Measurements from ENCODE around the gene KRTAP19-2. TPM values are rescaled to one million over a fixed set of nuclear protein-coding genes. Genes with fewer than 3 reads are reported as not detected.

Gene KRTAP19-2
- total RNA-seq, 1 experiment from 2014 or later: not detected

- ChIA-PET POLR2A (no interaction called here), RAD21 (ENCODE audit: low non-redundant PET in 1 of 2, low total read pairs in 2 of 2, uncharacterized antibody in 2 of 2, unreplicated experiment in 2 of 2) (no interaction called here), CTCF (no interaction called here)
- intact Hi-C loops (cut with micrococcal nuclease): no loop called here
- Histone ChIP-seq H3K4me3 (replicated peaks in 1 of 2; ENCODE audit: low read depth in 1 of 2, low read length in 2 of 2) (no peak overlapping the region), H3K27me3 (ENCODE audit: insufficient read depth, low read length) (no peaks in the 10 kb centered on the region), H3K36me3 (ENCODE audit: control insufficient read depth in 1 of 2, insufficient read depth in 2 of 2, low read length in 2 of 2) (no peaks in the 10 kb centered on the region), H3K27ac (ENCODE audit: low read depth, low read length) (no peak overlapping the region), H3K4me1 (ENCODE audit: control insufficient read depth in 1 of 2, insufficient read depth in 2 of 2, low read length in 2 of 2) (no peaks in the 10 kb centered on the region), H3K9me3 (ENCODE audit: control insufficient read depth in 1 of 2, insufficient read depth in 1 of 2, low read depth in 1 of 2, low read length in 2 of 2) (peaks cover 0 to 28% of the 10 kb centered on the region in 2 experiments; a peak in 2 of 4 replicates), H3K9ac (ENCODE audit: low read length) (no peak overlapping the region), H3K79me2 (ENCODE audit: insufficient read depth, low read length) (no peaks in the 10 kb centered on the region), H3K4me2 (ENCODE audit: low read length) (no peak overlapping the region), H3K9me2 (ENCODE audit: insufficient read depth) (no peaks in the 10 kb centered on the region), H2AFZ (ENCODE audit: low read depth, low read length, poor library complexity, severe bottlenecking) (no peak overlapping the region), H4K20me1 (ENCODE audit: insufficient read depth) (no peaks in the 10 kb centered on the region)
- no peak for TF ChIP-seq SIN3A (IDR thresholded peaks at IDR 0.05; ENCODE audit: low read depth)
- no peak for TF ChIP-seq POLR2A (IDR thresholded peaks at IDR 0.05; ENCODE audit: borderline replicate concordance, extremely low read depth, insufficient read depth, insufficient read length)
- TF ChIP-seq SP1 (IDR thresholded peaks at IDR 0.05; ENCODE audit: low read depth): no peak
- TF ChIP-seq CBX3 (IDR thresholded peaks at IDR 0.05; ENCODE audit: low read depth): no peak
- no peak for TF ChIP-seq EZH2phosphoT487 (IDR thresholded peaks at IDR 0.05; ENCODE audit: borderline replicate concordance)
- TF ChIP-seq POLR2AphosphoS5 (IDR thresholded peaks at IDR 0.05; ENCODE audit: low read depth, low read length): no peak
- no peak for TF ChIP-seq SRF (IDR thresholded peaks at IDR 0.05; ENCODE audit: low read depth)
- TF ChIP-seq CEBPB (IDR thresholded peaks at IDR 0.05; ENCODE audit: low read depth): no peak
- TF ChIP-seq, protein P1, sequence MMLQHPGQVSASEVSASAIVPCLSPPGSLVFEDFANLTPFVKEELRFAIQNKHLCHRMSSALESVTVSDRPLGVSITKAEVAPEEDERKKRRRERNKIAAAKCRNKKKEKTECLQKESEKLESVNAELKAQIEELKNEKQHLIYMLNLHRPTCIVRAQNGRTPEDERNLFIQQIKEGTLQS (IDR thresholded peaks at IDR 0.05): no peak
- ATAC-seq (no peak), DNase-seq (ENCODE audit: low read depth, low spot score) (no peak)
- BruUV-seq (replicated peaks): no TSS peak
These were observed 1.1 kb downstream of the KRTAP19-2 start for GRCh38 chr21:30486180-30486579.

GRCh38 chr21:30482130-30482529 is 5.1 kb downstream of the KRTAP19-2 start:
- no peak overlapping the region for H2AFZ ChIP-seq (ENCODE audit: low read depth, low read length, poor library complexity, severe bottlenecking)
- ChIA-PET RAD21 (ENCODE audit: low non-redundant PET in 1 of 2, low total read pairs in 2 of 2, uncharacterized antibody in 2 of 2, unreplicated experiment in 2 of 2) (no interaction called here), CTCF (no interaction called here), POLR2A (no interaction called here)
- no peak overlapping the region for H3K4me2 ChIP-seq (ENCODE audit: low read length)
- no peaks in the 10 kb centered on the region for H4K20me1 ChIP-seq (ENCODE audit: insufficient read depth)
- no peaks in the 10 kb centered on the region for H3K36me3 ChIP-seq (ENCODE audit: control insufficient read depth in 1 of 2, insufficient read depth in 2 of 2, low read length in 2 of 2)
- no peaks in the 10 kb centered on the region for H3K4me1 ChIP-seq (ENCODE audit: control insufficient read depth in 1 of 2, insufficient read depth in 2 of 2, low read length in 2 of 2)
- DNase-seq (ENCODE audit: low read depth, low spot score): no peak
- no peak for ATAC-seq
- no peaks in the 10 kb centered on the region for H3K9me2 ChIP-seq (ENCODE audit: insufficient read depth)
- H3K27me3 ChIP-seq (ENCODE audit: insufficient read depth, low read length): no peaks in the 10 kb centered on the region
- H3K27ac ChIP-seq (ENCODE audit: low read depth, low read length): no peak overlapping the region
- no peaks in the 10 kb centered on the region for H3K79me2 ChIP-seq (ENCODE audit: insufficient read depth, low read length)
- TF ChIP-seq, protein P2, sequence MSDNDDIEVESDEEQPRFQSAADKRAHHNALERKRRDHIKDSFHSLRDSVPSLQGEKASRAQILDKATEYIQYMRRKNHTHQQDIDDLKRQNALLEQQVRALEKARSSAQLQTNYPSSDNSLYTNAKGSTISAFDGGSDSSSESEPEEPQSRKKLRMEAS (IDR thresholded peaks at IDR 0.05): no peak
- no peak for TF ChIP-seq SIN3A (IDR thresholded peaks at IDR 0.05; ENCODE audit: low read depth)
- no peak for TF ChIP-seq ZNF274 (IDR thresholded peaks at IDR 0.05; ENCODE audit: low read depth, low read length)
- no peak for TF ChIP-seq CBX3 (IDR thresholded peaks at IDR 0.05; ENCODE audit: low read depth)
- TF ChIP-seq, protein P3, sequence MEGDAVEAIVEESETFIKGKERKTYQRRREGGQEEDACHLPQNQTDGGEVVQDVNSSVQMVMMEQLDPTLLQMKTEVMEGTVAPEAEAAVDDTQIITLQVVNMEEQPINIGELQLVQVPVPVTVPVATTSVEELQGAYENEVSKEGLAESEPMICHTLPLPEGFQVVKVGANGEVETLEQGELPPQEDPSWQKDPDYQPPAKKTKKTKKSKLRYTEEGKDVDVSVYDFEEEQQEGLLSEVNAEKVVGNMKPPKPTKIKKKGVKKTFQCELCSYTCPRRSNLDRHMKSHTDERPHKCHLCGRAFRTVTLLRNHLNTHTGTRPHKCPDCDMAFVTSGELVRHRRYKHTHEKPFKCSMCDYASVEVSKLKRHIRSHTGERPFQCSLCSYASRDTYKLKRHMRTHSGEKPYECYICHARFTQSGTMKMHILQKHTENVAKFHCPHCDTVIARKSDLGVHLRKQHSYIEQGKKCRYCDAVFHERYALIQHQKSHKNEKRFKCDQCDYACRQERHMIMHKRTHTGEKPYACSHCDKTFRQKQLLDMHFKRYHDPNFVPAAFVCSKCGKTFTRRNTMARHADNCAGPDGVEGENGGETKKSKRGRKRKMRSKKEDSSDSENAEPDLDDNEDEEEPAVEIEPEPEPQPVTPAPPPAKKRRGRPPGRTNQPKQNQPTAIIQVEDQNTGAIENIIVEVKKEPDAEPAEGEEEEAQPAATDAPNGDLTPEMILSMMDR (IDR thresholded peaks at IDR 0.05 in 2 of 3, conservative IDR thresholded peaks at IDR 0.05 in 1 of 3; ENCODE audit: borderline replicate concordance in 1 of 3, insufficient read depth in 1 of 3, low read depth in 2 of 3, low read length in 2 of 3): no peak
- TF ChIP-seq FOSL1 (IDR thresholded peaks at IDR 0.05; ENCODE audit: low read depth): no peak
- TF ChIP-seq SP1 (IDR thresholded peaks at IDR 0.05; ENCODE audit: low read depth): no peak
- no peak for TF ChIP-seq POLR2A (IDR thresholded peaks at IDR 0.05; ENCODE audit: borderline replicate concordance, extremely low read depth, insufficient read depth, insufficient read length)
- TF ChIP-seq, protein P4, sequence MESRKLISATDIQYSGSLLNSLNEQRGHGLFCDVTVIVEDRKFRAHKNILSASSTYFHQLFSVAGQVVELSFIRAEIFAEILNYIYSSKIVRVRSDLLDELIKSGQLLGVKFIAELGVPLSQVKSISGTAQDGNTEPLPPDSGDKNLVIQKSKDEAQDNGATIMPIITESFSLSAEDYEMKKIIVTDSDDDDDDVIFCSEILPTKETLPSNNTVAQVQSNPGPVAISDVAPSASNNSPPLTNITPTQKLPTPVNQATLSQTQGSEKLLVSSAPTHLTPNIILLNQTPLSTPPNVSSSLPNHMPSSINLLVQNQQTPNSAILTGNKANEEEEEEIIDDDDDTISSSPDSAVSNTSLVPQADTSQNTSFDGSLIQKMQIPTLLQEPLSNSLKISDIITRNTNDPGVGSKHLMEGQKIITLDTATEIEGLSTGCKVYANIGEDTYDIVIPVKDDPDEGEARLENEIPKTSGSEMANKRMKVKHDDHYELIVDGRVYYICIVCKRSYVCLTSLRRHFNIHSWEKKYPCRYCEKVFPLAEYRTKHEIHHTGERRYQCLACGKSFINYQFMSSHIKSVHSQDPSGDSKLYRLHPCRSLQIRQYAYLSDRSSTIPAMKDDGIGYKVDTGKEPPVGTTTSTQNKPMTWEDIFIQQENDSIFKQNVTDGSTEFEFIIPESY (IDR thresholded peaks at IDR 0.05; ENCODE audit: extremely low read depth, insufficient replicate concordance, low read length): no peak
- no peak for TF ChIP-seq ELF1 (IDR thresholded peaks at IDR 0.05; ENCODE audit: borderline replicate concordance, low read depth)
- no peak for TF ChIP-seq CEBPB (IDR thresholded peaks at IDR 0.05; ENCODE audit: low read depth)
- H3K9me3 ChIP-seq (ENCODE audit: control insufficient read depth in 1 of 2, insufficient read depth in 1 of 2, low read depth in 1 of 2, low read length in 2 of 2): peaks cover 0 to 26% of the 10 kb centered on the region in 2 experiments; a peak in 2 of 4 replicates
- BruUV-seq (replicated peaks): no TSS peak
- no peak overlapping the region for H3K9ac ChIP-seq (ENCODE audit: low read length)
- intact Hi-C loops (cut with micrococcal nuclease): no loop called here
- no peak overlapping the region for H3K4me3 ChIP-seq (replicated peaks in 1 of 2; ENCODE audit: low read depth in 1 of 2, low read length in 2 of 2)
